HG03095 (cell line): ENCODE measurements around the gene NEUROG2.
"Not testable (repeated sequence)": the region's sequence is repeated elsewhere in the genome, so short reads cannot be mapped to it uniquely, and the experiment has no call there.

ENCODE experiments used
- ATAC-seq: cut with Tn5 transposase; IDR thresholded peaks from one replicate; pipeline ENCODE4 v1.9.1; 2021; ENCODE audit warnings: moderate library complexity; ENCODE audit not compliant: unreplicated experiment

The NEUROG2 gene

GRCh38 chr4:112492321-112492720 is 23.7 kb downstream of the NEUROG2 start:
- ATAC-seq = no peak

GRCh38 chr4:112490808-112491207 is 25.2 kb downstream of the NEUROG2 start:
- ATAC-seq = not testable (repeated sequence)

GRCh38 chr4:112485930-112486329 is 30.1 kb downstream of the NEUROG2 start:
- ATAC-seq = no peak

- no peak for ATAC-seq
Measured at GRCh38 chr4:112473985-112474384, 42.0 kb downstream of the NEUROG2 start.

GRCh38 chr4:112472318-112472717 is 43.7 kb downstream of the NEUROG2 start:
- ATAC-seq = no peak
